ENCODE data around the gene CKLF.

- TF ChIP-seq CTCF (IDR thresholded peaks at IDR 0.05), result no peak
- TF ChIP-seq POLR2A (IDR thresholded peaks at IDR 0.05), result no peak
Observed at GRCh38 chr16:66592241-66592640, 39.9 kb downstream of the CKLF start.

All from lower leg skin (tissue), 3 donors.